Stimulated activated CD4-positive, alpha-beta T cell treated with anti-CD3 and anti-CD28 coated beads, Interleukin-4, amount 100 ng/mL, for 24 hours (primary cell): Measurements from ENCODE around the gene VCP.
A peak's percentile ranks its signal among the peaks of the same experiment; 100 is the strongest.
"Not testable (repeated sequence)": the region's sequence is repeated elsewhere in the genome, so short reads cannot be mapped to it uniquely, and the experiment has no call there.

Source experiments
- DNase-seq: peaks from one replicate; pipeline ENCODE4 v3.0.0-alpha.2; 2020

VCP gene

DNA sequence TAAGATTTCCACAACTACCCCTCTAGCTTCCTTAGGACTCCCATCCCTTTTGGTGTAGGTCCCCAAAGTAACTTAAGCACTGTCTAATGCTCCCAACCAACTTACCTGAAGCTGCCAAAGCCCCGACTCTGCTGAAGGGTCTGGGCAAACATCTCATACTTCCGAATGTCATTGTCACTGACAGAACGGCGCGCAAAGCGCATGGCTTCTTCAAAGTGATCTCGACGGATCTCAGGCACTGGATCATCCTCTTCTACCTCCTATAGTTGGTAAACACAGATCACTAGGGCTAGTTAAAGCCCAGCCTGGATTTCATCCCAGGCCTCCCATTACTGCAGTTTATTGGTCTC lies 15.2 kb downstream of the VCP start:
- DNase-seq = no peak

GRCh38 chr9:35056571-35057270 lies 15.7 kb downstream of the VCP start:
- no peak for DNase-seq

DNA sequence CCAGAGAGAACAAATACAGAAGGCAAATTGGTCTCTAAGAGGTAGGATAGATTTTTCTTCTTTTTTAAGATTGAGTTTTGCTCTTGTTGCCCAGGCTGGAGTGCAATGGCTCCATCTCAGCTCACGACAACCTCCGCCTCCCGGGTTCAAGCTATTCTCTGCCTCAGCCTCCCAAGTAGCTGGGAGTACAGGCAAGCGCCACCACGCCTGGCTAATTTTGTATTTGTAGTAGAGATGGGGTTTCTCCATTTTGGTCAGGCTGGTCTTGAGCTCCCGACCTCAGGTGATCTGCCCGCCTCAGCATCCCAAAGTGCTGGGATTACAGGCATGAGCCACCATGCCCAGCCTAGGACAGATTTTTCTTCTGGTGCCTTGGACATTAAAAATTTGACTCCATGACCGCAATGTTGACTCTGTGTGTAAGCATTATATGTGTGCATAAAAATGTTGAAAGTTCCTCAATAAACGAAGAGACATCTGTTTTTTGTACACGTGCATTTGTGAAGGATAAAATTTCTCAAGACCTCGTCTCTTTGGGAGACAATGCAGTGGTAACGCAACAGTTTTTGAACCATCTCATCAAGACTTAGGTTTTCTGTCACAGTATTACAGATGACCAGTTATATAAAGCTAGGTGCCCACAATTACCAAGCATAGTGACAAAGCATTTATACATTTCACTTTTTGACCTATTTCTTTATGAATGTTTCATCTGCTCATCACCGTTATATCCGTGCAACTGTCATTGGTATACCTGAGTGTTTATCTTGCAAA lies 17.4 kb downstream of the VCP start:
- DNase-seq = no peak

DNA sequence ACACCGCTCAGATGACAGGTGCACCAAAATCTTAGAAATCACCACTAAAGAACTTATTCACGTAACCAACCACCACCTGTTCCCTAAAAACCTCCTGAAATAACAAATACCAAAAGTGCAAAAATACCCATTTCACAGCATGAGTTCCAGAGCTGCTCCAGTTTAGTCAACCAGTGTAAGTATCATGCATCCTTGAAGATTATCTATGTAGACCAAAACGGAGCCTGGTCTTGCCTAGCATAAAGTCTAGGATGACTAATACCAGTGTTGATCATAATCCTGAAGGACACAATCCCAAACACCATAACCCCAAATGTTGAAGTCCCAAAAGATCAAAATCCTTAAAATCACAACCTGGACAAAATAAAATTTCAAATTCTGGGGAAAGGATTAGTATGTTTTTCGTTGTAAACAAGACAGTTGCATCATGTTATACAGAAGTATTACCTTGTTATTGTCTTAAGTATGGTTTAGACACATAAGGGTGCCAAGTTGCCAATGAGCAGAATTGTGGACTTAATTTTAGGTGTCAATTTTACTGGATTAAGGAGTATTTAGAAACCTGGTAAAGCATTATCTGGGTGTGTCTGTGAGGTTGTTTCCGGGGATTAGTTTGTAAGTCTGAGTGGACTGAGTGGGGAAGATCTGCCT lies 18.1 kb downstream of the VCP start:
- no peak for DNase-seq

DNA sequence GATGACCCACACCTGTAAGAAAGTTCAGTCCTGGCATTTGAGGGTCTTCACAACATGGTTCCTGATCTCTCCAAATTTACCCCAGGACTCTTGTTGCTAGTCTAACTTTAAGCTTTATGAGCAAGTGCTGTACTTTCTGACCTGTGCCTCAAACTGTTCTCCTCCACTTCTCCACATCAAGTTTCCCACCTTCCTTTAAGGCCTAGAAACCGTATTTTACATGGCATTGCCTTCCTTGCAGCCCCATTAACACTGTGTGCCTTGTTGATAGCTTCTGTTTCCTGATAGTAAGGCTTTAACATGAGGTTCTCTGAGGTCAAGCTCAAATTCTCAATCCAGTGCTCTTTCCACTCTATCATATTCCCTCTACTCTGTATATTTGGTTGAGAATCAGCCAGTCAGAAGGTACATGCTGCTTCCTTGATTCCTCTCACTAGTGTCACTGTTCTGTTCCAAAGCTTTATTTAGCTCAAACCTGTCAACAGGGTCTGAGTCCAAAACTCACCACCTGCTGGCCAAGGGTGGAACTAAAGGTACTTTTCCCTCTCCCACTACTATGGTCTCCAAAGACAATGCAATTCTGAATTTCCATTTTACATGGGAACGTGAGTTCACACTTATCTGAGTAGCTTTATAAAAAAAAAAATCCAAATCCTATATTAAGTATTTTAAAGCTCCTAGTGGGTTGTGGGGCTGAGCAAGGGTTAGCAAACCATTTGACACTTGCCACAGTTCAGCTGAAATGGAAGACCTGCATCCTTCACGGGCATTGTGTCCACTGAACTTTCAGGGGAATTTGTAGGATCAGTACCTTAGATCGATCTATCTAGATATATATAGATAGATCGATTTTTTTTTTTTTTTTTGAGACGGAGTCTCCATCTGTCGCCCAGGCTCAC lies 21.1 kb downstream of the VCP start:
- peak; percentile 58 for DNase-seq

GRCh38 chr9:35048511-35048910 lies 23.9 kb downstream of the VCP start:
- DNase-seq = no peak

DNA sequence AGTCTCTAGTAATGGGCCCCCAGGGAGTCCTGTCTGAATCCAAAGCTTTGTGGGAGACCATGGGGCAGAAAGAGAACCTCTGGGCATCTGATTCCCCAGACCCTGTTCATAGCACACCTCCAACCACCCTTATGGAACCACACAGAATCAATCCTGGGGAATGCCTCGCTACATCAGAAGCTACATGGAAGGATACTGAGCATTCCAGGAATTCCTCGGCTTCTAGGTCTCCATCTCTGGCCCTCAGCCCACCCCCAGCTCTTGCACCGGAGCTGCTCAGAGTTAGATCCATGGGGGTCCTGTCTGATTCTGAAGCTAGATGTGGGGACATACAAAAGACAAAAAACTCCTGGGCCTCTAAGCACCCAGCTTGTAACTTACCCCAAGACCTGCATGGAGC lies 28.4 kb downstream of the VCP start:
- DNase-seq = no peak

GRCh38 chr9:35042891-35043545 lies 29.4 kb downstream of the VCP start:
- no peak for DNase-seq

- no peak for DNase-seq
Observed at GRCh38 chr9:35042081-35042604, 30.3 kb downstream of the VCP start.

DNA sequence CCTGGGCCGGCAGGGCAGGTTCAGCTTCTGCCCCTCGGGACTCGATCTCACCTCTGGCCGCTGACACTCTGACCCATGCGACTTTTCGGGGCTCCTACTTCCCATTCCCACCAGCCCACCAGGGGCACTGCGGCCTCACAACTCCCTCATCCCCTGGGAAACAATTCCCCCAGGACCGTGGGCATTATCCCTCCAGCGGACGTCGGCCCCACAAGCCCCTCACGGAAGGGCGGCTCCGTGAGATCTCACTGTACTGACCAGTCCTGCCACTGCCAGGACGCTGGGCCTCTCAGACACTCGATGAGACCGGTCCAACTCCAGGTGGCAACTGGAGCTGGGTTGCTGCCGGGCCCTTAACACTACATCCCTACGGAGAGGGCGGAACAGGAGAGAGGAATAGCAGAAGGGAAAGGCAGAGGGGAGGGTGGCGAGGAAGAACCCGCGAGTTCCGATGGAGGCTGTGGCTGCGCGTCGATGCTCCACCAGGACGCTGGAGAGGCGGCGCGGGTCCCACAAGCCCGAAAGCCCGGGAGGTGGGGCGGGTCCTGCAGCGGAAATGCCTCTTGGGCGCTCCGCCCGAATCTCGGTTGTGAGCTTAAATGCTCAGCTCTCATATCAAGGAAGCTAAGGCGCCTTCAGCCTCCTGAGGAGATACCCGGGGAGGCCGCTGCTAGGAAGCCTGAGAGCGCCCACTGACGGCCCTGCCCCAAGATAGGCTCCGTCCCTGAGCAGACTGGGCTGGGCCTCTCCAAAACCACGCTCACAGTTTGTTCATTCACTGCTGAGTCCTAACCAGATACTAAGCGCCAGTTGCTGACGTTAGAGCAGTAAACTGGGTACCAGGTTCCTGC lies 36.3 kb downstream of the VCP start:
- peak; percentile 45 for DNase-seq

GRCh38 chr9:35033101-35033500 lies 39.3 kb downstream of the VCP start:
- no peak for DNase-seq

DNA sequence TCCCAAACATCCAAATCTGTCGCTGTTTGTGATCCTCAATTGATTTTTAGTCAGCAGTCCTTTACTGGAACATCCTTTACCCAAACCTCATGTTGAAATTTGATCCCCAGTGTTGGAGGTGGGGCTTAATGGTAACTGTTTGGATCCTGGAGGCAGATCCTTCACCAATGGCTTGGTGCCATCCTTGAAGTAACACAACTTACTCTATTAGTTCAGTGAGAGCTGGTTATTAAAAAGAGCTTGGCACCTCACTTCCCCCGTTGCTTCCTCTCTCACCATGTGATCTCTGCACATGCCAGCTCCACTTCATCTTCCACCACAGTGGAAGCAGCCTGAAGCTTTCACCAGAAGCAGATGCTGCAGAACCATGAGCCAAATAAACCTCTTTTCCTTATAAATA lies 42.6 kb downstream of the VCP start:
- no peak for DNase-seq

DNA sequence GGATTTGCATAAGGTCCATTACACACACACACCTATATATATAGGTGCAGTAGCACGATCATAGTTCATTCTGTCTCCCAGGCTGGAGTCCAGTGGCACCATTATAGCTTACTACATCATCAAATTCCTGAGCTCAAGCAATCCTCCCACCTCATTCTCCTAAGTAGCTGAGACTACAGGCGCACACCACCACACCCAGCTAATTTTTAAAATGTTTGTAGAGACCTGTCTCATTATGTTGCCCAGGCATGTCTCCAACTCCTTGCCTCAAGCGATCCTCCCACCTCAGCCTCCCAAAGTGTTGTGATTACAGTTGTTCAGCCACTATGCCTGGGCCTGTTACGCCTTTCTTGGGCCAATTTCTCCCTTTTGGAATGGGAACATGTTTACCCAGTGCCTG lies 43.2 kb downstream of the VCP start:
- DNase-seq = no peak

- DNase-seq = no peak
Observed at GRCh38 chr9:35028341-35028740, 44.1 kb downstream of the VCP start.

DNA sequence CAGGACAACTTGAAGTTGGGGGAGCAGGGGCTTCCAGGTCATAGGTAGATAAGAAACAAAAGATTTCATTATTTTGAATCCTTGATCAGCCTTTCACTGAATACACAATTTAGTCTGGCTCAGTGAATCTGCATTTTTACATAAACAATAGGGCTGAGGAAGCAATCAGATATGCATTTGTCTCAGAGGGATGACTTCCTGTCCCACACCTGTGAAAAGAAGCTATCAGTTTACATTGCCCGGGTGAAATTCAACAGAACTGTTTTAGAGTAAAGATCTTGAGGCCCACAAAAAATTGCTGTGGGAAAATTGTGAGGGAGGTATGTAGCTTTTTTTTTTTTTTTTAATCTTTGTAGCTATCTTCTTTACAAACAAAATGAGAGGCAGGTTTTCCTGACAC lies 44.6 kb downstream of the VCP start:
- DNase-seq = no peak

GRCh38 chr9:35027374-35027773 lies 45.1 kb downstream of the VCP start:
- DNase-seq = no peak

DNA sequence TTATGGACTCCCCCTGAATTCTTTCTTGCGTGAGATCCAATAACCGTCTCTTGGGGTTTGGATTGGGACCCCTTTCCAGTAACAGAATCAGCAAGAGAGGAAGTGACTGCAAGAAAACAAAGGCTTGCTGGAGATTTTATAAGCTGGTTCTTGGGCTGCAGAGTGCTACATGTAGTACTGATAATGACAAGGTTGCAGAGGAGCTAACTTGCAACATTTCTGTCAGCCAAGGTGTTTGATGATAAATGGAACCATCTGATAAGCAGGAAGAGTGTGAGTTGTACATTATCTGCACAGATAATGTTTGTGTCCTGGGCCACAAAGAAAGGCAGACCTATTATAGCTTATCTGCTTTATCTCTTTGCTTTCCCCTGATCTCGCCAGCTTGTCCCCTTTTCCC lies 45.8 kb downstream of the VCP start:
- no peak for DNase-seq

DNA sequence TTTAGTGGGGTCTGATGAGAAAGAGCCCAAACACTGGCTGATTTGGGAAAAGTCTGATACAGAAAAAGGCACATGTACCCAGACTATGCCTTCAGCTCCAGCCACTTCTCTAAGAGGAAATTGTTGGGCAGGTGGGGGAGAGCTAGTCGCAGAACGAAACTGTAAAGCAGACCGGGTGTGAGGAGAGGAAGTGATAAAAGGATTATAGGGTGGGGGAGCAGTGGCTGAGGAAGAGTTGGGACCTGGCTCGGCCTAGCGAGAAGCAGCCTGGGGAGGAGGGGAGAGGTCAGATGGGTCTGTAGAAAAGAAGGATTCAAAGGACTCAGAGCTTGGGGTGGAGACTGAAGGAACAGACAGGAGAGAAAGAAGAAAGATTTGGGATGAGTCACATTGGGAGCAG lies 49.0 kb downstream of the VCP start:
- DNase-seq = not testable (repeated sequence)

- DNase-seq = no peak
Observed at GRCh38 chr9:35014517-35014916, 57.9 kb downstream of the VCP start.

- DNase-seq = no peak
Observed at GRCh38 chr9:35010351-35010958, 62.0 kb downstream of the VCP start.
